HepG2 (cell line): Measurements from ENCODE around the gene CAMK1. TPM values are rescaled to one million over a fixed set of nuclear protein-coding genes. Genes with fewer than 3 reads are reported as not detected.

Experiments used
- BRD4 ChIP-seq: sonication (generic); formaldehyde crosslinking; IDR thresholded peaks from 2 replicates; pipeline ENCODE4 v1.4.0; 2020; ENCODE audit warnings: missing genetic modification reagents
- DNMT1 ChIP-seq: sonication (generic); formaldehyde crosslinking; IDR thresholded peaks from 2 replicates; pipeline ENCODE4 v1.5.1; 2020; ENCODE audit warnings: mild to moderate bottlenecking, missing genetic modification reagents
- HNF4A ChIP-seq: sonication (generic); formaldehyde crosslinking; IDR thresholded peaks from 2 replicates; pipeline ENCODE4 v1.4.0; 2020; ENCODE audit warnings: missing genetic modification reagents
- HNF4G ChIP-seq, 2 experiments: sonication (generic) in 1 of 2; formaldehyde crosslinking in 1 of 2; IDR thresholded peaks; 2 replicates each; pipeline versions ENCODE4 v1.4.0 to v1.6.1; 2011 to 2020; ENCODE audit warnings: borderline replicate concordance in 2 of 2, low read depth in 2 of 2, mild to moderate bottlenecking in 2 of 2, low read length in 1 of 2, missing genetic modification reagents in 1 of 2, moderate library complexity in 1 of 2
- IRF2 ChIP-seq: IDR thresholded peaks from 2 replicates; pipeline ENCODE4 v1.6.1; 2018; ENCODE audit warnings: missing genetic modification reagents, missing compliant biosample characterization
- JUN ChIP-seq: sonication (generic); formaldehyde crosslinking; IDR thresholded peaks from 2 replicates; pipeline ENCODE4 v1.4.0; 2020; ENCODE audit warnings: mild to moderate bottlenecking, missing genetic modification reagents
- MAFG ChIP-seq: sonication (generic); formaldehyde crosslinking; IDR thresholded peaks from 2 replicates; pipeline ENCODE4 v1.5.1; 2020; ENCODE audit warnings: mild to moderate bottlenecking, missing genetic modification reagents
- MATR3 ChIP-seq: sonication (generic); formaldehyde crosslinking; IDR thresholded peaks from 2 replicates; pipeline ENCODE4 v1.4.0; 2020; ENCODE audit warnings: missing genetic modification reagents
- MIER2 ChIP-seq: IDR thresholded peaks from 2 replicates; pipeline ENCODE4 v1.6.1; 2016; ENCODE audit warnings: missing biosample characterization, missing genetic modification reagents
- MIER3 ChIP-seq: IDR thresholded peaks from 2 replicates; pipeline ENCODE4 v1.6.1; 2016; ENCODE audit warnings: missing compliant biosample characterization, borderline replicate concordance
- PLRG1 ChIP-seq: fragments of 450-650 bp; conservative IDR thresholded peaks from 2 replicates; pipeline ENCODE4 v1.6.1; 2016
- RBFOX2 ChIP-seq: fragments of 200-400 bp; formaldehyde crosslinking; IDR thresholded peaks from 2 replicates; pipeline ENCODE4 v1.6.1; 2017; ENCODE audit warnings: low read depth, mild to moderate bottlenecking, low read length
- SMAD1 ChIP-seq: sonication (generic); formaldehyde crosslinking; IDR thresholded peaks from 2 replicates; pipeline ENCODE4 v1.4.0; 2020; ENCODE audit warnings: missing genetic modification reagents, low read depth, mild to moderate bottlenecking, borderline replicate concordance
- ZFP82 ChIP-seq: sonication (generic); formaldehyde crosslinking; IDR thresholded peaks from 2 replicates; pipeline ENCODE4 v1.5.1; 2020; ENCODE audit warnings: mild to moderate bottlenecking, missing genetic modification reagents, borderline replicate concordance
- ZKSCAN5 ChIP-seq: sonication (generic); formaldehyde crosslinking; IDR thresholded peaks from 2 replicates; pipeline ENCODE4 v1.5.1; 2020; ENCODE audit warnings: mild to moderate bottlenecking, missing genetic modification reagents
- ZKSCAN8 ChIP-seq: IDR thresholded peaks from 2 replicates; pipeline ENCODE4 v1.6.1; 2016; ENCODE audit warnings: borderline replicate concordance, missing genetic modification reagents, missing compliant biosample characterization
- ZNF496 ChIP-seq: sonication (generic); formaldehyde crosslinking; IDR thresholded peaks from 2 replicates; pipeline ENCODE4 v1.8.1; 2023; ENCODE audit warnings: mild to moderate bottlenecking, moderate library complexity, missing genetic modification reagents; ENCODE audit not compliant: insufficient replicate concordance
- ZNF607 ChIP-seq: sonication (generic); formaldehyde crosslinking; IDR thresholded peaks from 2 replicates; pipeline ENCODE4 v1.5.1; 2020; ENCODE audit warnings: missing genetic modification reagents, mild to moderate bottlenecking, borderline replicate concordance
- polyA plus RNA-seq, 8 experiments: library from polyadenylated mRNA; depleted of rRNA in 3 of 8; stranded (reverse) in 7 of 8; unstranded in 1 of 8; fragments of >200 nt; fragmentation: Illumina TruSeq in 4 of 8; extraction: Trizol in 4 of 8; gene quantifications; 2 replicates each; pipeline versions ENCODE4 v1.2.1 to v1.2.3, GENCODE V29; 2011 to 2016; ENCODE audit warnings: low read depth in 4 of 8, missing spikeins in 1 of 8, mixed read lengths in 1 of 8; ENCODE audit not compliant: insufficient read depth in 1 of 8
- total RNA-seq, 5 experiments: library from RNA; depleted of rRNA; stranded (reverse); fragments of >200 nt; fragmentation: Illumina TruSeq; extraction: Trizol; gene quantifications; 2 replicates each; pipeline ENCODE4 v1.2.3, GENCODE V29; 2016; ENCODE audit warnings: low read depth in 1 of 5
- TF ChIP-seq, protein P1 (sequence below): sonication (generic); formaldehyde crosslinking; IDR thresholded peaks from 2 replicates; pipeline ENCODE4 v1.4.0; 2020; ENCODE audit warnings: mild to moderate bottlenecking, missing genetic modification reagents
- TF ChIP-seq, protein P2 (sequence below): sonication (generic); formaldehyde crosslinking; IDR thresholded peaks from 2 replicates; pipeline ENCODE4 v1.8.0; 2022; ENCODE audit warnings: missing genetic modification reagents, mild to moderate bottlenecking, inconsistent platforms, borderline replicate concordance

The CAMK1 gene
- total and polyA plus RNA-seq, 2 of the 13 experiments (the other 11 are each of a cell fraction or from before 2014, with no cell fraction given), result 26.4 to 53.3 TPM

DNA sequence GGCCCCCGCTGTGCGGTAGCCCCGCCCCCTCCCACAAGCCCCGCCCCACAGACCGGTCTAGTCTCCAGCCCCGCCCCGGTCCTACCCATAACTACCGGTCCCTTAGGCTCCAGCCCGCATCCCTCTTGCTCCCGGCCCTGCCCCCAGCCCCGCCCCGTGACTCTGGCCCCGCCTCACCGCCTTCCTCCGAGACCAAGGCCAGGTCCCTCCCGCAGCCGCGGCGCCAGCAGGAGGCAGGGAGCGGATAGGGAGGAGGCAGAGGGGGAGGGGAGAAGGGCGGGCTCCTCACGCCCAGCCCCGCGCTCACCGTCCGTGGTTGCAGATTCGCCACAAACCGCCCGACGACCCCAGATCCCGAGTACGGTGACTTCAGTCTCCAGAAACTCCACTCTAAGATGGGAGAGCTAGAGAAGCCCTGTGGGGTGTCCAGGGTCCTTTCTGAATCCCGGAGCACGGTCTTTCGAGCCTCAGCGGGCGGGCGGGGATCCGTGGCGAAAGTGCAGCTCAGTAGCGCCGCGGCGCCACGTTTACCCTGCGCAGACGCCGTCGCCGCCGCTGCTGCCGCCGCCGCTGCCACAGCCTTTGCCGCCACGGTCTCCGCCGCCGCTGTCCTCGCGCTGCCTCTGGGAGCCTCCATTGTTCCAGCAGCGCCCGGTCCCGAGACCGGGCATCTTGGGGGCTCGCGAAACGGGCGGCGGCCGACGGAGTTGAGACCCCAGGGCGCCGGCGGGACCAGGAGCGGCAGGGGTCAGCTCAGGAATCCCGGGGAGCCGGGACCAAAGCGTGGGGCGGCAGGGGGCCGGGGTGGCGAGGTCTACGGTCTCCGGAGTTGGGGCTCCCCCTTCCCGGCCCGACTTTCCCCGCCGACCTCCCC, 38.3 kb downstream of the CAMK1 start, which contains the start of gene BRPF1 (continued):
- TF ChIP-seq MAFG (CRISPR knock-in tag) (no peak), JUN (CRISPR knock-in tag) (no peak), ZNF607 (CRISPR knock-in tag) (peak; percentile 33; the same call in 1 of the 2 replicates), ZNF496 (CRISPR knock-in tag) (no peak), BRD4 (CRISPR knock-in tag) (peak; percentile 38; the same call in 1 of the 2 replicates), MIER2 (no peak), IRF2 (CRISPR knock-in tag) (peak; percentile 65), ZFP82 (CRISPR knock-in tag) (no peak), PLRG1 (no peak), SMAD1 (CRISPR knock-in tag) (0 out of 2 replicates have a peak, but pooled peaks have one; percentile 22), HNF4G (IDR thresholded peaks at IDR 0.05; ENCODE audit: borderline replicate concordance, low read depth, low read length) (no peak), HNF4G (CRISPR knock-in tag; IDR thresholded peaks at IDR 0.05; ENCODE audit: borderline replicate concordance, low read depth) (peak; percentile 46; the same call in 1 of the 2 replicates), ZKSCAN8 (CRISPR knock-in tag) (no peak), MIER3 (CRISPR knock-in tag) (no peak), RBFOX2 (peak; percentile 83), DNMT1 (CRISPR knock-in tag) (peak; percentile 83; the same call in 1 of the 2 replicates), HNF4A (CRISPR knock-in tag) (no peak), ZKSCAN5 (CRISPR knock-in tag) (no peak), MATR3 (no peak)
- TF ChIP-seq, protein P1, sequence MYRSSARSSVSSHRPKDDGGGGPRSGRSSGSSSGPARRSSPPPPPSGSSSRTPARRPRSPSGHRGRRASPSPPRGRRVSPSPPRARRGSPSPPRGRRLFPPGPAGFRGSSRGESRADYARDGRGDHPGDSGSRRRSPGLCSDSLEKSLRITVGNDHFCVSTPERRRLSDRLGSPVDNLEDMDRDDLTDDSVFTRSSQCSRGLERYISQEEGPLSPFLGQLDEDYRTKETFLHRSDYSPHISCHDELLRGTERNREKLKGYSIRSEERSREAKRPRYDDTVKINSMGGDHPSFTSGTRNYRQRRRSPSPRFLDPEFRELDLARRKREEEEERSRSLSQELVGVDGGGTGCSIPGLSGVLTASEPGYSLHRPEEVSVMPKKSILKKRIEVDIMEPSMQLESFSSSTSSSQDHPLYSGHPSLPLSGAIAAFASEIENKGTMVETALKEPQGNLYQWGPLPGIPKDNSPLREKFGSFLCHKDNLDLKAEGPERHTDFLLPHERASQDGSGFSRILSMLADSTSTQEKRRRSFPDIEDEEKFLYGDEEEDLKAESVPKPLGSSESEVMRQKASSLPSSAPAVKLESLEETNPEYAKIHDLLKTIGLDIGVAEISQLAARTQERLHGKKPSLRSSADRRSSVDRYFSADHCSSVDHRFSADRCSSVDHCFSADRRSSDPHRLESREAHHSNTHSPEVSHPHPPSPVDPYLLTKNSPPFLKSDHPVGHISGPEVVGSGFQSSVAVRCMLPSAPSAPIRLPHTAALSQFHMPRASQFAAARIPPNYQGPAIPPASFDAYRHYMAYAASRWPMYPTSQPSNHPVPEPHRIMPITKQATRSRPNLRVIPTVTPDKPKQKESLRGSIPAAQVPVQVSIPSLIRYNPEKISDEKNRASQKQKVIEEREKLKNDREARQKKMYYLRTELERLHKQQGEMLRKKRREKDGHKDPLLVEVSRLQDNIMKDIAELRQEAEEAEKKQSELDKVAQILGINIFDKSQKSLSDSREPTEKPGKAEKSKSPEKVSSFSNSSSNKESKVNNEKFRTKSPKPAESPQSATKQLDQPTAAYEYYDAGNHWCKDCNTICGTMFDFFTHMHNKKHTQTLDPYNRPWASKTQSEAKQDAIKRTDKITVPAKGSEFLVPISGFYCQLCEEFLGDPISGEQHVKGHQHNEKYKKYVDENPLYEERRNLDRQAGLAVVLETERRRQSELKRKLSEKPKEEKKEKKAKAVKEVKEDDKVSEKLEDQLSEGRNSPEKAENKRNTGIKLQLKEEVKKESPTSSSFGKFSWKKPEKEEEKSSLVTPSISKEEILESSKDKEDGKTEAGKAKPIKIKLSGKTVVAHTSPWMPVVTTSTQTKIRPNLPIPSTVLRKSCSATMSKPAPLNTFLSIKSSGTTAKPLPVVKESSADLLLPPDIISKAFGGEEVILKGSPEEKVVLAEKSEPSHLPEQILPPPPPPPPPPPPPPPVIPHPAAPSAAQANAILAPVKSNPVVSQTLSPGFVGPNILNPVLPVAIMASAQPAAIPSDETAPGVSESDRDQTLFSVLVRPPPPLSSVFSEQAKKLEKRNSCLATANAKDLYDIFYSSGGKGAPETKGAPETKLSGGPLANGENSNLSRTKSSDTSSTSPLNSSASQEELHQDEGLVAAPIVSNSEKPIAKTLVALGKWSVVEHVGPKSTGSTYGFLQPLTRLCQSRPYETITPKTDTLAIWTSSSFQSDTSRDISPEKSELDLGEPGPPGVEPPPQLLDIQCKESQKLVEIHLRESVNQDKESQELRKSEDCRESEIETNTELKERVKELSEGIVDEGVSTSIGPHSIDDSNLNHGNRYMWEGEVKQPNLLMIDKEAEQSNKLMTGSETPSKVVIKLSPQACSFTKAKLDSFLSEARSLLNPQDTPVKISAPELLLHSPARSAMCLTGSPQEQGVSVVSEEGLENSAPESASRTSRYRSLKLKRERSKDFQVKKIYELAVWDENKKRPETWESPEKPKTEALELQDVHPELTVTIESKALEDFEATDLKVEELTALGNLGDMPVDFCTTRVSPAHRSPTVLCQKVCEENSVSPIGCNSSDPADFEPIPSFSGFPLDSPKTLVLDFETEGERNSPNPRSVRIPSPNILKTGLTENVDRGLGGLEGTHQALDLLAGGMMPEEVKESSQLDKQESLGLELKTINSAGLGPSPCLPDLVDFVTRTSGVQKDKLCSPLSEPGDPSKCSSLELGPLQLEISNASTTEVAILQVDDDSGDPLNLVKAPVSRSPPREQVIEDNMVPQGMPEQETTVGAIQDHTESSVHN, result no peak
- TF ChIP-seq, protein P2, sequence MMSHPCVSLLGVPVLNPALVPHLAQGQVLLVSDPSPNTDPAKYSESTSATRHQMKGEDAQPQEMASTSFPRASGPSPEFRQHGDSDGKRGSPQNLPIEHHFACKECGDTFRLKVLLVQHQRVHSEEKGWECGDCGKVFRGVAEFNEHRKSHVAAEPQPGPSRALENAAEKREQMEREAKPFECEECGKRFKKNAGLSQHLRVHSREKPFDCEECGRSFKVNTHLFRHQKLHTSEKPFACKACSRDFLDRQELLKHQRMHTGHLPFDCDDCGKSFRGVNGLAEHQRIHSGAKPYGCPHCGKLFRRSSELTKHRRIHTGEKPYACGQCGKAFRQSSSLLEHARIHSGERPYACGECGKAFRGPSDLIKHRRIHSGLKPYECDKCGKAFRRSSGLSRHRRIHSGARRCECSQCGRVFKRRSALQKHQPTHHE, result 0 out of 2 replicates have a peak, but pooled peaks have one; percentile 57
